OCI-LY3 (cell line): ENCODE measurements around the gene COX6B1.

Experiments
- CTCF ChIP-seq: fragments of 200-600, 300-600 bp; sonication (generic); IDR thresholded peaks from 2 replicates; pipeline ENCODE4 v1.5.1; 2014; ENCODE audit warnings: antibody characterized with exemption, low read length, low read depth
- EZH2phosphoT487 ChIP-seq: fragments of 200-600 bp; shearing (Covaris generic); IDR thresholded peaks from 2 replicates; pipeline ENCODE4 v1.6.1; 2018; ENCODE audit warnings: antibody characterized with exemption, mixed run types, low read depth

- TF ChIP-seq EZH2phosphoT487 (no peak), CTCF (no peak)
Observed at GRCh38 chr19:35656700-35657099, 8.6 kb downstream of the COX6B1 start.
